HepG2 (cell line): Measurements from ENCODE around the gene SCAMP3. TPM values are rescaled to one million over a fixed set of nuclear protein-coding genes. Genes with fewer than 3 reads are reported as not detected.

Source experiments
- ADNP ChIP-seq: sonication (generic); formaldehyde crosslinking; IDR thresholded peaks from 2 replicates; pipeline ENCODE4 v1.4.0; 2020; ENCODE audit warnings: missing genetic modification reagents
- BORCS8-MEF2B ChIP-seq: sonication (generic); formaldehyde crosslinking; IDR thresholded peaks from 2 replicates; pipeline ENCODE4 v1.8.0; 2022; ENCODE audit warnings: mild to moderate bottlenecking, missing genetic modification reagents
- E2F1 ChIP-seq: sonication (generic); formaldehyde crosslinking; IDR thresholded peaks from 2 replicates; pipeline ENCODE4 v1.5.0; 2020; ENCODE audit warnings: missing genetic modification reagents
- MIER3 ChIP-seq: IDR thresholded peaks from 2 replicates; pipeline ENCODE4 v1.6.1; 2016; ENCODE audit warnings: missing compliant biosample characterization, borderline replicate concordance
- NFYC ChIP-seq: IDR thresholded peaks from 2 replicates; pipeline ENCODE4 v1.6.1; 2016; ENCODE audit warnings: missing genetic modification reagents, missing compliant biosample characterization
- PRDM15 ChIP-seq: sonication (generic); formaldehyde crosslinking; IDR thresholded peaks from 2 replicates; pipeline ENCODE4 v1.4.0; 2020; ENCODE audit warnings: missing genetic modification reagents
- RBFOX2 ChIP-seq: fragments of 200-400 bp; formaldehyde crosslinking; IDR thresholded peaks from 2 replicates; pipeline ENCODE4 v1.6.1; 2017; ENCODE audit warnings: low read depth, mild to moderate bottlenecking, low read length
- ZNF160 ChIP-seq: sonication (generic); formaldehyde crosslinking; IDR thresholded peaks from 2 replicates; pipeline ENCODE4 v1.8.0; 2022; ENCODE audit warnings: mild to moderate bottlenecking, inconsistent platforms, missing genetic modification reagents
- ZNF276 ChIP-seq: sonication (generic); formaldehyde crosslinking; IDR thresholded peaks from 2 replicates; pipeline ENCODE4 v1.4.0; 2020; ENCODE audit warnings: mild to moderate bottlenecking, low read depth, missing genetic modification reagents
- ZSCAN25 ChIP-seq: sonication (generic); formaldehyde crosslinking; IDR thresholded peaks from 2 replicates; pipeline ENCODE4 v1.8.0; 2022; ENCODE audit warnings: mild to moderate bottlenecking, missing genetic modification reagents
- ZSCAN9 ChIP-seq: IDR thresholded peaks from 2 replicates; pipeline ENCODE4 v1.6.1; 2016; ENCODE audit warnings: borderline replicate concordance
- polyA plus RNA-seq, 8 experiments: library from polyadenylated mRNA; depleted of rRNA in 3 of 8; stranded (reverse) in 7 of 8; unstranded in 1 of 8; fragments of >200 nt; fragmentation: Illumina TruSeq in 4 of 8; extraction: Trizol in 4 of 8; gene quantifications; 2 replicates each; pipeline versions ENCODE4 v1.2.1 to v1.2.3, GENCODE V29; 2011 to 2016; ENCODE audit warnings: low read depth in 4 of 8, missing spikeins in 1 of 8, mixed read lengths in 1 of 8; ENCODE audit not compliant: insufficient read depth in 1 of 8
- total RNA-seq, 5 experiments: library from RNA; depleted of rRNA; stranded (reverse); fragments of >200 nt; fragmentation: Illumina TruSeq; extraction: Trizol; gene quantifications; 2 replicates each; pipeline ENCODE4 v1.2.3, GENCODE V29; 2016; ENCODE audit warnings: low read depth in 1 of 5
- TF ChIP-seq, protein P1 (sequence below): sonication (generic); formaldehyde crosslinking; IDR thresholded peaks from 2 replicates; pipeline ENCODE4 v1.5.1; 2020; ENCODE audit warnings: mild to moderate bottlenecking, moderate library complexity, missing genetic modification reagents
- TF ChIP-seq, protein P2 (sequence below): sonication (generic); formaldehyde crosslinking; IDR thresholded peaks from 2 replicates; pipeline ENCODE4 v1.4.0; 2020; ENCODE audit warnings: missing genetic modification reagents
- TF ChIP-seq, protein P3 (sequence below): sonication (generic); formaldehyde crosslinking; IDR thresholded peaks from 2 replicates; pipeline ENCODE4 v1.4.0; 2020; ENCODE audit warnings: missing genetic modification reagents

Gene SCAMP3
- total and polyA plus RNA-seq, 2 of the 13 experiments (the other 11 are each of a cell fraction or from before 2014, with no cell fraction given) = 46.8 to 83.3 TPM

DNA sequence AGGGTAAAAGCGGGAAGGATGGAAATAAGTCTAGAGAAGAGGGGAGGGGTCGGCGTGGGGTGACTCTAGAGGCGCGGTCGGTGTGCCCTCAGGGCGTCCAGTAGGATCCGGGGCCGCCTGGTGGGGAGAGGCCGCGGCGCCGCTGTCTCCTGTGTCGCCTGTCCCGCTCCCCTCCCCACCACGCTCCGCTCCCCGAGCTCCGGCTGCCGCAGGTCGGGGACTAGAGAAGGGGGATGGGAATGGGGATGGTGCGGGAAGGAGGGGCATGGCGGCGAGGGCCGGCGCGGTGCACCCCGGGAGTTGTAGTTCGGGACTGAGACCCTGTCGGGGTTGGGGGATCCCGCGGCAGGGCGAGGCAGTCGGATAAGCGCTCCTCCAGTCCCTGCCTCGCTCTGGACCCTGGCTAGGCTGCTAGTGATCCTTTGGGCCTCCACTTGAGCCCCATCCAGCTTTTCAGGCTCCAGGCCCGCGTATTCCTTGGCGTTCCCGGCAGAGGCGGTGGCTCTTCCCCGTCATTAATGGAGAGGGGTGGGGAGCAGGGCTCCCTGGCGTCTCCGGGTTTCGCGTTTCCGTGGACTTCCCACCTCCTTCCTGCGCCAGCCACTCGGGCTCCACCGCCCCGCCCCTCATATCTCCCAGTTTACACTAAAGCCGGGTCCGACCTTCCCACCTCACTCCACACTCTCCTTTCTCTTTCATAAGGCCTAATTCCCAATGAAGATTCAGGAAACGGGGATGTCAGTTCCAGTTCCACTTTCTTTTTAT, 6.7 kb downstream of the SCAMP3 start, which contains the start of gene ENTREP3 (continued):
- TF ChIP-seq, protein P1, sequence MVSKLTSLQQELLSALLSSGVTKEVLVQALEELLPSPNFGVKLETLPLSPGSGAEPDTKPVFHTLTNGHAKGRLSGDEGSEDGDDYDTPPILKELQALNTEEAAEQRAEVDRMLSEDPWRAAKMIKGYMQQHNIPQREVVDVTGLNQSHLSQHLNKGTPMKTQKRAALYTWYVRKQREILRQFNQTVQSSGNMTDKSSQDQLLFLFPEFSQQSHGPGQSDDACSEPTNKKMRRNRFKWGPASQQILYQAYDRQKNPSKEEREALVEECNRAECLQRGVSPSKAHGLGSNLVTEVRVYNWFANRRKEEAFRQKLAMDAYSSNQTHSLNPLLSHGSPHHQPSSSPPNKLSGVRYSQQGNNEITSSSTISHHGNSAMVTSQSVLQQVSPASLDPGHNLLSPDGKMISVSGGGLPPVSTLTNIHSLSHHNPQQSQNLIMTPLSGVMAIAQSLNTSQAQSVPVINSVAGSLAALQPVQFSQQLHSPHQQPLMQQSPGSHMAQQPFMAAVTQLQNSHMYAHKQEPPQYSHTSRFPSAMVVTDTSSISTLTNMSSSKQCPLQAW = peak; percentile 78
- peak; percentile 83 for TF ChIP-seq RBFOX2
- TF ChIP-seq BORCS8-MEF2B = 0 out of 2 replicates have a peak, but pooled peaks have one; percentile 18
- 0 out of 2 replicates have a peak, but pooled peaks have one; percentile 39 for TF ChIP-seq ZSCAN9 (CRISPR knock-in tag)
- TF ChIP-seq ZNF276 = peak; percentile 64; the same call in 1 of the 2 replicates
- TF ChIP-seq MIER3 = peak; percentile 51; the same call in 1 of the 2 replicates
- TF ChIP-seq, protein P2, sequence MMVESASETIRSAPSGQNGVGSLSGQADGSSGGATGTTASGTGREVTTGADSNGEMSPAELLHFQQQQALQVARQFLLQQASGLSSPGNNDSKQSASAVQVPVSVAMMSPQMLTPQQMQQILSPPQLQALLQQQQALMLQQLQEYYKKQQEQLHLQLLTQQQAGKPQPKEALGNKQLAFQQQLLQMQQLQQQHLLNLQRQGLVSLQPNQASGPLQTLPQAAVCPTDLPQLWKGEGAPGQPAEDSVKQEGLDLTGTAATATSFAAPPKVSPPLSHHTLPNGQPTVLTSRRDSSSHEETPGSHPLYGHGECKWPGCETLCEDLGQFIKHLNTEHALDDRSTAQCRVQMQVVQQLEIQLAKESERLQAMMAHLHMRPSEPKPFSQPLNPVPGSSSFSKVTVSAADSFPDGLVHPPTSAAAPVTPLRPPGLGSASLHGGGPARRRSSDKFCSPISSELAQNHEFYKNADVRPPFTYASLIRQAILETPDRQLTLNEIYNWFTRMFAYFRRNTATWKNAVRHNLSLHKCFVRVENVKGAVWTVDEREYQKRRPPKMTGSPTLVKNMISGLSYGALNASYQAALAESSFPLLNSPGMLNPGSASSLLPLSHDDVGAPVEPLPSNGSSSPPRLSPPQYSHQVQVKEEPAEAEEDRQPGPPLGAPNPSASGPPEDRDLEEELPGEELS = peak; percentile 48; the same call in 1 of the 2 replicates
- no peak for TF ChIP-seq ZNF160 (CRISPR knock-in tag)
- 0 out of 2 replicates have a peak, but pooled peaks have one; percentile 38 for TF ChIP-seq E2F1 (CRISPR knock-in tag)
- no peak for TF ChIP-seq ADNP (CRISPR knock-in tag)
- peak; percentile 69; the same call in 1 of the 2 replicates for TF ChIP-seq ZSCAN25
- TF ChIP-seq NFYC (CRISPR knock-in tag) = 0 out of 2 replicates have a peak, but pooled peaks have one; percentile 18
- TF ChIP-seq PRDM15 (CRISPR knock-in tag) = peak; percentile 61; the same call in 1 of the 2 replicates
- TF ChIP-seq, protein P3, sequence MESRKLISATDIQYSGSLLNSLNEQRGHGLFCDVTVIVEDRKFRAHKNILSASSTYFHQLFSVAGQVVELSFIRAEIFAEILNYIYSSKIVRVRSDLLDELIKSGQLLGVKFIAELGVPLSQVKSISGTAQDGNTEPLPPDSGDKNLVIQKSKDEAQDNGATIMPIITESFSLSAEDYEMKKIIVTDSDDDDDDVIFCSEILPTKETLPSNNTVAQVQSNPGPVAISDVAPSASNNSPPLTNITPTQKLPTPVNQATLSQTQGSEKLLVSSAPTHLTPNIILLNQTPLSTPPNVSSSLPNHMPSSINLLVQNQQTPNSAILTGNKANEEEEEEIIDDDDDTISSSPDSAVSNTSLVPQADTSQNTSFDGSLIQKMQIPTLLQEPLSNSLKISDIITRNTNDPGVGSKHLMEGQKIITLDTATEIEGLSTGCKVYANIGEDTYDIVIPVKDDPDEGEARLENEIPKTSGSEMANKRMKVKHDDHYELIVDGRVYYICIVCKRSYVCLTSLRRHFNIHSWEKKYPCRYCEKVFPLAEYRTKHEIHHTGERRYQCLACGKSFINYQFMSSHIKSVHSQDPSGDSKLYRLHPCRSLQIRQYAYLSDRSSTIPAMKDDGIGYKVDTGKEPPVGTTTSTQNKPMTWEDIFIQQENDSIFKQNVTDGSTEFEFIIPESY (CRISPR knock-in tag) = peak; percentile 24; the same call in 1 of the 2 replicates
